MM.1S (cell line): Measurements from ENCODE around the gene TCF21.

ENCODE experiments used
- CTCF ChIP-seq: fragments of 300-600 bp; sonication (generic); IDR thresholded peaks from 2 replicates; pipeline ENCODE4 v1.5.1; 2016; ENCODE audit warnings: antibody characterized with exemption, low read length, mixed read lengths
- EZH2 ChIP-seq: fragments of 300-600 bp; sonication (generic); optimal IDR thresholded peaks from 2 replicates; pipeline ENCODE3; 2017; ENCODE audit warnings: low read depth, mild to moderate bottlenecking, antibody characterized with exemption, low read length, mixed read lengths

DNA sequence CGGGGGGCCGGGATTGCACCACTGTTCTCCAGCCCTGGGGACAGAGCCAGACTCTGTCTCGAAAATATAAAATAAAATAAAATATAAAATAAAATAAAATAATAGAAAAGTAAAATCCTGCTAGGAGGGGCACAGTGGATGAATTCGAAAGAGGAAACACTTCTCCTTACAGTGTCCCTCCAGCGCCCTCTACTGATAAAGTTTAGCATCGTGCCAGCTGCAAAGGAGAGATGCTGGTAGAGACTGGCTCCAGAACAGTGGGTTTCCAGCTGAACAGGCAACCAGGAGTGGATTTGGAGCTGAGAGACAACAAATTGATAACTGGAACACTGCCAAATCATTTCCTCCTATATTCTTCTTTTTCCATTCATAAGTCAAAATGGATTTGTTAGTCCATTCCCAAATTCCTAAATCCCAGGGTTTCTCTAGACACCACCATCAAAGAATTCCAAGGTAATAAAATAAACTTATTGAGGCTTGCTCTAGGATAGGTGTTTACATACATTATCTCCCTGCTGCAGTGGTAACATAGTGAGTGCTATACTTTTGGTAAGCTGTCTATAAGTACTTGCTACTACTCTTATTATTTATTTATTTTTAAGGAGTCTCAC, 32.4 kb downstream of the TCF21 start:
- peak; percentile 74 for TF ChIP-seq CTCF
- TF ChIP-seq EZH2, result no peak
